NCI-H2196 treated with DMSO at 0.1 percent for 48 hours (cell line): ENCODE results near the gene MTHFD1L.
"Not testable (repeated sequence)": the region's sequence is repeated elsewhere in the genome, so short reads cannot be mapped to it uniquely, and the experiment has no call there.

Experiments used
- DNase-seq: peaks from one replicate; lab custom pipeline; 2025; ENCODE audit not compliant: unreplicated experiment; lab: John Stamatoyannopoulos, UW

MTHFD1L gene

GRCh38 chr6:151036869-151037680, 171.6 kb downstream of the MTHFD1L start:
- no peak for DNase-seq

- no peak for DNase-seq
Measured at GRCh38 chr6:151038616-151039015, 173.1 kb downstream of the MTHFD1L start.

GRCh38 chr6:151040888-151041521, 175.5 kb downstream of the MTHFD1L start:
- not testable (repeated sequence) for DNase-seq

GRCh38 chr6:151041686-151042085, 176.2 kb downstream of the MTHFD1L start:
- DNase-seq: no peak

- DNase-seq: not testable (repeated sequence)
Measured at GRCh38 chr6:151042911-151043330, 177.4 kb downstream of the MTHFD1L start.

GRCh38 chr6:151043944-151044343, 178.4 kb downstream of the MTHFD1L start:
- DNase-seq: no peak

GRCh38 chr6:151044465-151045441, 179.3 kb downstream of the MTHFD1L start:
- peak; percentile 91 for DNase-seq

- not testable (repeated sequence) for DNase-seq
Measured at GRCh38 chr6:151045511-151046222, 180.2 kb downstream of the MTHFD1L start.

- DNase-seq: no peak
Measured at GRCh38 chr6:151051164-151051563, 185.7 kb downstream of the MTHFD1L start.

GRCh38 chr6:151052021-151052646, 186.6 kb downstream of the MTHFD1L start:
- DNase-seq: no peak

- DNase-seq: no peak
Measured at GRCh38 chr6:151054306-151054705, 188.8 kb downstream of the MTHFD1L start.

GRCh38 chr6:151056230-151056907, 190.9 kb downstream of the MTHFD1L start:
- DNase-seq: no peak

- DNase-seq: no peak
Measured at GRCh38 chr6:151057061-151057460, 191.6 kb downstream of the MTHFD1L start.

GRCh38 chr6:151058021-151058733, 192.7 kb downstream of the MTHFD1L start:
- DNase-seq: no peak

- DNase-seq: no peak
Measured at GRCh38 chr6:151059612-151060095, 194.2 kb downstream of the MTHFD1L start.

- DNase-seq: no peak
Measured at GRCh38 chr6:151060096-151060765, 194.7 kb downstream of the MTHFD1L start.

GRCh38 chr6:151060766-151061531, 195.4 kb downstream of the MTHFD1L start:
- no peak for DNase-seq
